Stimulated activated CD4-positive, alpha-beta T cell treated with anti-CD3 and anti-CD28 coated beads, Interleukin-4, amount 100 ng/mL, for 48 hours (primary cell): Measurements from ENCODE around the gene WFS1.

ENCODE experiments used
- DNase-seq, 2 donors: peaks; one replicate each; pipeline ENCODE4 v3.0.0-alpha.2; 2020; ENCODE audit warnings: low read depth in 2 of 2

WFS1 gene

DNA sequence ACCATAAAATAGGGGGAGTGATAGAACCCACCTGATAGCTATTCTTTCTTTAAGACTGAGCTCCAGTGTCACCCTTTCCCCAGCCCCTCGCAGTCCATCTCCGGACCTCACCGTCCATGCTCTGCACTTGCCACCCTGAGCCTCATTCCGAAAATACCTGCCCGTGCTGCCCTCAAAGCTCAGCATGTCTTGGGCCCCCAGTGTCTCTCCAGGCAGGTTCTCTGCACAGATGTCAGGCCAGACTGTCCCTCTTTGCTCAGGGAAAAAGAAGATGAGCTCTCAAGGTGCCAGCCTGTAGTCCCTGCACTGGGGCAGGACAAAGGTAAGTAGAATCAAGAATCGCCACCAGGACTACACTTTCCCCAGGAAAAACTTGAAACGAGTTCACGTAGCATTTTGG is 9.8 kb upstream of the WFS1 start:
- no peak for DNase-seq

DNA sequence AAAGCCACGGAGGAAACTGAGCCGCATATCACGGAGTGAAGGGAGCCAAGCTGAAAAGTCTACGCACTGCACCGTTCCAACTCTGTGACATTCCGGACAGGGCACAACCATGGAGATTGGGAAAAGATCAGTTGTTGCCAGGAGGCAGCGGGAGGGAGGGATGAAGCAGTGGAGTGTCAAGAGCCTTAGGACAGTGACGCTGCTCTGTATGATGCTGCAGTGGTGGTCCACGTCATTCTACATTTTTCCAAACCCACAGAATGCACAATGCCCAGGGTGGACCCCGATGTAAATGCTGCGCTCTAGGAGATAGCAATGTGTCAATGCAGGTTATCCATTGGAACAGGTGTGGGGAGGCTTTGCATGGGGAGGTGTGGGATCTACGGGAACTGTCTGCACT is 7.5 kb upstream of the WFS1 start:
- no peak for DNase-seq

DNA sequence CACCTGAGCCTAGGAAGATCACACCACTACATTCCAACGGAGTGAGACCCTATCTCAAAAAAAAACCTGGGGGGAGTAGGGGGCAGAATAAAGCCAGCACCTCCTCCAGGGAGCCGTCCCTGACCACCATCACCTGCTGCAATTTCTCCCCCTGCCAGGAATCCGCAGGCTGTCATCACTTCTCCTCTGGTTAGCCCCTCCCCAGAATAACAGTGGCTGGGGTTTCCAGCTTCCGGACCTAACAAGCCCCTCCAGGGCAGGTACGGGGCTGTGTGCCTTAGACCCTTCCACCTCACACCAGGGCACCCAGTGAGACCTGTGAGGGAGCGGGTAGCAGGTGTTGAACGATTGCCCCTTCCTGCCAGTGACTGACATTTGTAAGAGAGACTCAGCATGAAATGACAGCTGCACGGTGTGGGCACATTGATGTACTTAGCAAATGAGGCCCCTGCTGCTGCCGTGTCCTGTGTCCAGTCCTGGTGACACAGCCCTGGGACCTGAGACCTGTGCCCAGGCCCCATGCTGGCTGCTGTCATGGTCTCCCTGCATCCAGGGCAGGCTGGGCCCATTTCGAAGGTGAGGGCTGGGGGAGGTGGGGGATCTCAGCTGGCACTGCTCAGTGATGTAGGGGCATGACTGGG is 6.7 kb upstream of the WFS1 start:
- no peak for DNase-seq

DNA sequence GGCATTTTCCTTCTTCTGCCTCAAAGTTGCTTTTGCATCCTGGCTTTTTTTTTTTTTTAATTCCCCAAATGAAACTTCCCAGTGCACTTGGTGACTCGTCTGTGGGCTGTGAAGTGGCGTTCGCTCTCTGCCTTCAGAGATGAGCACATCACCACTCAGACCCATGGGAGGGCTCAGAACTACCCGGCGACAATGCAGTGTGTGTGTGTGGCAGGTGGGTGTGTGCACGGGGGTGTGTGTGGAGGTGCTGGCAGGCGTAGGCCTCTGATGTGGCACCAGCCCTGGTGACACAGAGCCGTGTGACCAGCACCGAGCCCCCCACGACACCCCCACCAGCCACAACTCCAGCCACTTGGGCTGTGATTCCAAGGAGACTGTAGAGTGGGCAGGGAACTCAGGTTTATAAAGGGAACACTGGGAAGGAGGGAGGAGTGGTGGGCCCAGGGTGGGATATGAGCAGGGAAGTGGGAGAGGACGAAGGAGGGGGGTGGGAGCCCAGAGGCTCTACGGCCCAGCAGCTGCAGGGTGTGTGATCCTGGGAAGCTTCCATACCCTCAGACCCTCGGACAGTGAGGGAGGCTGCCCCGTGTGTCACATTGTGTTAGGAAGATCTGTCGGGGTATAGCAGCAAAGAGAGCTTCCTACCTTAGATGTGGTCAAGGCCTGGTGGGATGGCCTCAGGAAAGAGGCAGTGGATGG is 6.0 kb upstream of the WFS1 start:
- no peak for DNase-seq

DNA sequence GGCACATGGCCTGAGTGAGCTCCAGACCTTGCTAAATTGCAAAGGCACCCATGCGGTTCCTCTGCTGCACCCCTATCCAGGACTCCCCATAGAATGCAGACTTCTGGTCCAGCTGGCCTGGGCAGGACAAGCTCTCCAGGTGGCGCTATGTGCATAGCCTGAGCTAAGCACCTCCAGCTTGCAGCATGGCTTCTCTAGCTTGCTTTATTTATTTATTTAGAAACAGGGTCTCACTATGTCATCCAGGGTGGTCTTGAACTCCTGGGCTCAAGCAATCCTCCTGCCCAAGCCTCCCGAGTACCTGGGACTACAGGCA is 5.5 kb upstream of the WFS1 start:
- DNase-seq = no peak

DNA sequence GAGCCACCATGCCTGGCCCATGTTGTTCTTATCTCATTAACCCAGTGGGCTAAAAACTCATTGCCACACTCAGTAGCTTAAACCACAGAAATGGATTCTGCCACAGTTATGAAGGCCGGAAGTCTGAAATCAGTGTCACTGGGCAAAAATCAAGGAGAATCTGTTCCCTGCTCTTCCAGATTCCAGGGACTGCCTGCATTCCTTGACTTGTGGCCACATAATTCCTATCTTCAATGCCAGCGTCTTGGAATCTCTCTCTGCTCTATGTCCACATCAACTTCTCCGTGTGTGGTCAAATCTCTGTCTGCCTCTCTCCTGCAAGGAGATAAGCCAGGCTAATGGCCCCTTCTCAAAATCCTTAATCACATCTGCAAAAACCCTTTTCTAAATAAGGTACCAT is 4.1 kb upstream of the WFS1 start:
- no peak for DNase-seq

DNA sequence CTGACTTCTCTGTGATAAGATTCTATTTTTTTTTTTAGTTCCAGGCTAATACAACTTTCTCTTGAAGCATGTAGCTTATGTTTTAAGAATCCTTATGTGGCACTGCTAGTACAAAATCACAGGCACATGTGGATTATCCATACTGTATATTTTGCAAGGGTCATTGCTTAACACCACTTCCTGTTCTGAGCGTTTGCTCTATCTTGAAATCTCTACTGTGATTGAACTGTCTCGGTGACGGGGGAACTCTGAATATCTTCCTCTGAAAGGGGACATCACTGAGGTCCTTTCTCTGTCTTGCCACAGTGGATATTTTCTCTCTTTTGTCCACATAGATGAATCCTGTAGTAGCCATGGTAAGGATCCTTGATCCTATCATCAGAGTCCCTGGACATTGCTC is 2.1 kb upstream of the WFS1 start:
- no peak for DNase-seq

DNA sequence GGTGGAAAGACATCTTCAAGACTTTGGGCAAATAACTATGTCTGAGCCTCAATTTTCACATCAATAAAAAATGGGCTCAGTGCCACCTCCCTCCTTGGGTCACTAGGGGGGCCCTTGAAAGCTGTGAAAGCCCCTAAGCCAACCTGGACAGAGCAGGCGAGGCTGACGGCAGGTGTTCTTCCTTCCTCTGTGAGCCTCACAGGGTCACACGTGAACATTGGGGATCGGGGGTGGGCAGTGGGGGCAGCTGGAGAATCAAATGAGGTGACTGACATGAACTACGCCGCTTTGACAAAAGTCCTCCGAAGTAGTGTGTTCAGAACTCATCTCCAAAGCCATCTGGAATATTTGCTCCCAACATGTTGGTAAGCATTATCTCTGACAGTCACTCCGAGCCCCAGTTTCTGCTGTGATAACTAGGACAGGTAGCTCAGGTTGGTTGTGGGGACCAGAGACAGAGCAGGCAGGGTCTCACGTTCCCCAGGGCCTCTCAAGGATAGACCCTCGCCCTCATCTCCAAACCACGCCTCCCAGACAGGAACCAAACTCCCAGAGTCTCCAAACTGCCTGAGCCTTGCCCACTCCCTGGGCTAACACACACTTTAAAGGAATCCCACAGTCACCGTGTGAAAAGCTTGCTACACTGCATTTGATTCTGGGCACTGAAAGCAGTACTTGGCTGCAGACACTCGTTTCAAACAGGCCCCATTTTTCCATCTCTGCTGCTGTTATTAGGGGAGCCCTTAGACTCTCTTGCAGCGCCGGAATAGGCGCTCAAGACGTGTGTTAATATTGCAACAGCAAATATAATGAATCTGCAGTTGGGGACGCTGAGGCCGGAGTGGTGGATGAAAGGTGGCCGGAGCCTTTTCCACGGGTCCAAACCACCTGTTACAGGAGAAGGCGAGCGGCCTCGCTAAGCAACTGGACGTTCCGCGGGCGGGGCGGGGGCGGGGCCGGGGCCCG is 717 bp upstream of the WFS1 start:
- no peak for DNase-seq

DNA sequence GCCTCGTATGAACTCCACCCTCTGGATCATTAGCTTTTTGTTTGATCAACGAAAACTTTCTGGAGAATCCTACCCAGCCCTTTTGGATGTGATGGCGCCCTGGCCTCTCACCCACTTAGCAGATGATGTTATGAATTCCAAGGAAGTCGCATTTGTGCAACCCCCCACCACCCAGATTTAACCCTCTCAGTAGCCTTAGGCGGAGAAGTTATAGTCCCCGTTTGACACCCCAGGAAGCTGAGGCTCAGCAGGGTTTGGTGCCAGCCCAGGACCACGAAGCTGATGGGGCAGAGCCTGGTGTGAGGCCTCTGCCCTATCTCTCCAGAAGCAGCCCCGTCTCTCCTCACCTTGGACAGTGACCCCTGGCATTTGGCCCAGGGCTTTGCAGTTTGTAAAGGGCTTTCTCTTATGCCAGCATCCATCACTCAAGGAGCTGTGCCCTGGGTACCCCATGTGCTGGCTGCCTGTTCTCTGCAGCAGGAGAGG is 1.0 kb downstream of the WFS1 start:
- DNase-seq = no peak

DNA sequence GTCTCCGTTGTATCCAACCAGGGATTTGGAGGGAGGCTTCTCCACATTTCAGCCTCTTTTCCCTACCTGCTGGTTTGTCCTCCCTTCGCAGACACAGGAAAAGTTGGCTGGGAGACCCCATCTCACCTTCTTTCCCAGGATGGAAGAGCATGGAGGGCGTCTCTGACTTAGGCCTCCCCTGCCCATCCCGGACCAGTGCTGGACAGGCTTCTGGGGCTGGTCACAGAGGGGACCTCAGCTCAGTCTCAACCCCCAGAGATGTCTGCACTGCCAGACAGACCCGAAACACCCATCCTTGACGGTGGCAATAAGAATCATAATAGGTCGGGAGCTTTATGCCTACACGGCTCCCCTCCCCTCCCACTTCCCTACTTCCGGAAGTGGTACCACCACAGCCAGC is 1.6 kb downstream of the WFS1 start:
- no peak for DNase-seq

DNA sequence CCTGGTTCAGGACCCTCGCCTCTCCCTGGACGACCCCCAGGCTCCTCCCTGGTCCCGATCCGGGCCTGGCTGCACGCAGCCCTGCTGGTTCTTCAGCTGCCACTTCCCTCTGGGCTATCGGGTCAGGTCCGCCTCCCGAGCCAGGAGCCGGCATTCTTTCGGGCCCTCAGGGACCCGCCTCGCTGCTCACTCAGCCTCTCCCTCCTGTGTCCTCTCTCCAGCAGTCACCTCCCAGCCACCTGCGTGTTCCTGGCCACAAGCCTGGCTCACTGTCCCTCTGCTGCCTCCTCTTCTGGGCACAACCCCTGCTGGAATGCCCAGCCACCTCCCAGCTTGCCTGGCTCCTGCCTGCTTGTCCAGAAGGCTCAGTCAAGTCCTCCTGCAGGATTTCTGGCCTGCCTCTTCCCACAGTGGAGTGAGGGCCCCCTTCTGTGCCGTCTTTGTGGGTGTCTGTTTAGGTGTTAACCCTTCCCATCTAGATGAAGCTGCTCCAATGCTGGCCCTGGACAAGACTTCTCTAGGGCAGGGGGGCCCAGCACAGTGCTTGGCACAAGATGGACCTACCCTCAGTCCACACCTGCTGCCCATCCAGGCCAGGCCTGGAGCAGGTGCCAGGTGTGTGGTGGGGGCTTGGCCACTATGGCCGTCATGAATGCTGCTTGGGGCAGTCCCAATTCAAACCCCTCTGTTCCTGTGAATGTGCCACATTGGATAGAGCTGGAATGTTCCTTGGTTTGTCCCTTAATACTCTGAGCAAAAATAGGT is 2.2 kb downstream of the WFS1 start:
- DNase-seq = no peak

DNA sequence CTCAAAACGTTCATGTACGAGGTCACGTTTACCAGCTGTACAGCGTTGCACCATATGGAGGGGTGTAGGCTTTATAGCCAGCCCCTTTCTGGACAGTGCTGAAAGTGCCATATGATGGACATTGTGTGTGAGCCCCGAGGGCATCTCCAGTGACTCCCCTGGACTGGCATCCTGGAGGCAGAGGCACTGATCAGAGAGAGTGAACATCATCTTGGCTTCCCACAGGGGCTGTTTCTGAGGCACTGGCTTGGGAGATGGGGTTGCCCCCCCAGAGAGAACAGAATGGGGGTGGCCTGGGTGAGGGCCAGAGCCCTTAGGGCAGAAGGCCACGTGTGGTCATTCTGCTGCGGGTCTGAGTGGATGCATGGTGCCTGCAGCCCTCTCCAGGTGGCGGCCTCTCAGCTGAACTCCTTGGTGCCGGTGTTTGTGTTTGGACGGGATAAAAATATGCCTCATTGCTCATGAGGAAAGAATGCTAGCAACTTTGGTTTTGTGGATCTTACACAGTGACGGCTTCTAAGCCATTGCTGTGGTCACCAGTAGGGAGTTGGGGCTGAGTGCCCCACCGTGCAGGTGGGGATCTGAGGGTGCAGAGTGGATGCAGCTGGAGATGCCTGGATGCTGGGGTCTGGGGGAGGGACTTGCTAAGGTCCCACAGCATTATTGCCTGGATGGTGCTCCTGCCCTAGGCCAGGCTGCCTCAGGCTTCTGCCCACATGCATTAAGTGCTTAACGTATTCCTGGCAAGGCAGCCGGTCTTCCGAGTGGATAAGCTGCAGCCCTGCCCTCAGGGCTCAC is 3.4 kb downstream of the WFS1 start:
- no peak for DNase-seq

DNA sequence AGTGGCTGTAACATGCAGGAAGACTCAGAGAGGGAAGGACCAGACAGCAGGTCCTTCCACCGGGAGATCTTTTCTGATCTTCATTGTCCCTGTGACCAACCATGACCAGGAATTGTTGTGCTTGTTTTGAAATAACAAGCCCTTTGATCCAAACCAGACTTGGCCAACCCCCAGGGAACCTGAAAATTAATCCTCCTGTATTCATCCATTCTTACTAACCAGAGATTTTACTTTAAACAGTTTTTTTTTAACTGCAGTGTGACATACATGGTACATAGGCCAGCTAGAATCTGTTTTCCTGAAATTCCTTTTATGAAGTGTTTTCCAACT is 4.0 kb downstream of the WFS1 start:
- no peak for DNase-seq

DNA sequence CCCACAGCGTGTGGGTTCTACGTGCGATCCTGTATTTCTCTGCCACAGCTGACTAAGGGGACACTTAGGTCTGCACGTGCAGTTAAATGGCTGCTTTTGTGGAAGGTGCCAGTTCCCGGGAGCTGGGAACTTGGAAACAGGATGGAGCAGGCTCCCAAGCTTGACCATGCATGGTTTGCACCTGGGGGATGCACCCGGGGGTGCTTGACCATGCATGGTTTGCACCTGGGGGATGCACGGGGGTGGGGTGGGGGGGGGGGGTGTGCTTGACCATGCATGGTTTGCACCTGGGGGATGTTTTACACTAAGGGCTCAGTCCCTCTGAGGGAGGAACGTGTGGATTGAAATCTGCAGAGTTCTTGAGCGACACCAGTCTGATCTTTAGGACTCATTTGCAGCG is 5.7 kb downstream of the WFS1 start:
- DNase-seq = no peak

DNA sequence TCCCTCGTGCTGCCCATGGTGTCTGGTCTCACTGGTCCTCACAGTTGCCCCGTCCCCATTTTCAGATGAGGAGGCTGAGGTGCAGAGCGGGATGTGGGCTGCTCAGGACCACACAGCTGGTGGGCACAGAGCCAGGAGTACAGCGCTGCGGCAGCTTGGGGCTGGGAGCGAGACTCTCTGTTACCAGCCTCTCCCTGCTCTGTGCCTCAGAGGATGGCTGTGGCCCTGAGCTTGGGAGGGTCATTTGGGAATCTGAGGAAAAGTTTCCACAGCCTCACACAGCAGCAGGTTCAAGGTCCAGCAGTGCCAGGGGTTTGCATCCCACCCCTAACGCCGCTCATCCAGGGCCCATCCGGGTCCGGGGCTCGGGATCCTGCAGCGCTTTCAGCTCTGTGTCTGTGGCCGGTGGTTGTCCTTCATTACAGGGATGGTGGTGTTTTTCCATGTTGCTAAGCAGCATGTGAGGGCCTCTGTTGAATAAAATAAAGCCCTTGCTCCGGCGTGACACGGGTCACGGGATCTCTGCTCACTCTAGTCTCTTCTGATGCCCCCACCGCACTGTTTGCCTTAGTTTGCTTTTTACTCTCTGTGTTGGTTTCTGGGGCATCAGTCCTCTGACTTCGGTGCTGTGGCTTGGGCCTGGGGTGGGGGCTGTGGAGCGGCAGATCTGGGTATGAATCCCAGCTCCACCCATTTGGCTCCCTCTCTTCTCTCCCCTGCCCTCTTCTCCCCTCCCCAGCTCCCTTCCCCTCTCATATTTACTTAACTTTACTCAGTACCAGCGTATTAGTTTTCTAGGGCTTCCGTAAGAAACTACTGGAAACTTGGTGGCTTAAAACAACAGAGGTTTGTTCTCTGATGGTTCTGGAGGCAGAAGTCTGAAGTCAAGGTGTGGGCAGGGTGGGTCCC is 6.5 kb downstream of the WFS1 start:
- DNase-seq = no peak

DNA sequence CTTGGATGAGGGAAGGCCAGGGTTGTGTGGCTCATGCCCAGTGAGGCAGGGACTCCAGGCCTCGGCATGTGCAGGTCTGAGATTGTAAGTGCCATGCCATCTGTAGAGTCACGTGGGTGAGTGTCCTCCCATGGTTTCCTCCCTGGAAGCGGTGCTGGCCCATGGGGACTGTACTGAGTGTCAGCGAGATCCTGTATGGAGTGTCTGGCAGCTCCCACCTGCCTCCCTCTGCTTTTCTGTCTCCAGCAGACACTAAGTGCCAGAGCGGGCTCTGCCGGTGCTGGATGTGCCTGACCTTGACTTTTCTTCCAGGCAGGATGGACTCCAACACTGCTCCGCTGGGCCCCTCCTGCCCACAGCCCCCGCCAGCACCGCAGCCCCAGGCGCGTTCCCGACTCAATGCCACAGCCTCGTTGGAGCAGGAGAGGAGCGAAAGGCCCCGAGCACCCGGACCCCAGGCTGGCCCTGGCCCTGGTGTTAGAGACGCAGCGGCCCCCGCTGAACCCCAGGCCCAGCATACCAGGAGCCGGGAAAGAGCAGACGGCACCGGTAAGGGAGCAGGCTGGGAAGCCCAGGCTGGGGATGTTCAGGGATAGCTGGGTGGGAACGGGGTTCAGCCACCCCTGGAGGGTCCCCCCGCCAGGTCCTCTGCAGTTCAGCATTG is 7.6 kb downstream of the WFS1 start:
- no peak for DNase-seq

DNA sequence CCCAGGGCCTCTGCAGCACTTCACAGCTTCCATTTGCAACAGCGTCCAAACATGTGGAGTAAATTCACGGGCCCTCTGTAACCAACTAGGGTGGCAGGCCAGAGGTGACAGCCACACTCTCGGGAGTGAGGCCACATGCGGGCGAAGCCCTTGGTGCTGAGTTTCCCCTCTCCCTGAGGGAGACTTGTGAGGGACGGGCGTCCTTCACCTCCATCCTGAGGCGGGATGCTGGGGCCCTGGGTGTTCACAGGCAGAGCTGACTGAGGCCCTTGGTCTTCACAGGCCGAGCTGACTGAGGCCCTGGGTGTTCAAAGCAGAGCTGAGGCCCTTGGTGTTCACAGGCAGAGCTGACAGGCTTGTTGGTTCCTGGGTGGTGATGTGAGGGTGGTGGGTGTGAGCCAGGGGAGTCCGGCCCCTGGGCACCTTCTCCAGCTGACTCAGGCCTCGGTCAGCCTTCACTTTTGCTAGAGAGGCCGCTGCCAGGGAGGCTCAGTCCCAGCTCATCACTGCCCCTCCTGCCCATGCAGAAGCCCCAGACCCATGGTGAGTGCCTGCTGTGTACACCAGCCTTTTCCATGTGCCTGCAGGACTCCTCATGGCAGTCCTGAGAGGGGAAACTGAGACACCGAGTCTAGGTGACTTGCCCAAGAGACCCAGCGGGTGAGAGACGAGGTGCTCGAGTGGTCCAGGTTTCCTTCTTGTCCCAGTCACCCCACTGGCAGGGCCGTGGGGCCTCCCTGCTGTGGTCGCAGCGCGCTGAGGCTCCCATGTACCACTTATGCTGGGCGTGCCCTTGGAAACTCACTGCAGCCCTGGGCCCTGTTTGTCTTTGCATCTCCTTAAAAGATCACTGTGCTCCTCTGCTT is 8.5 kb downstream of the WFS1 start:
- DNase-seq = no peak

DNA sequence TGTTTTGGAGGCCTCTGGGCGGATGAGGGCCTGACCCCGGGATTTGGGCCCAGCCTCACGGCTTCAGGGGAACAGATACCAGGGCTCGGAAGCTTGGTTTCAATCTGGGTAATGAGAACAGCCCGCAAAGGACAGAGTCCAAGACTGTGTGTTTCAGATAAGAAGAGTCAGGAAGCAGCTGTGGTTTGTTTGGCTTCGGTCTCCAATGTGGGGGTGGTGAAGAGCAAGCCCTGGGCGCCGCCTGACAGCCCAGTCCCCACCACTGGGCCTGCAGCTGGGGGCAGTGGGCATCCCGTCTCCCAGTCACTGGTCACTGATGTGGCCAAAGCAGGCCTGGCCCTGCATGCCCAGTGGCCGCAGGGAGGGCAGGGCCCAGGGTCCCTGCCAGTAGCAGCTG is 9.1 kb downstream of the WFS1 start:
- no peak for DNase-seq
